ENCODE data around the gene OR2M3. TPM values are rescaled to one million over a fixed set of nuclear protein-coding genes. Genes with fewer than 3 reads are reported as not detected.

OR2M3 gene
- total and polyA plus RNA-seq, 7 donors: not detected

DNA sequence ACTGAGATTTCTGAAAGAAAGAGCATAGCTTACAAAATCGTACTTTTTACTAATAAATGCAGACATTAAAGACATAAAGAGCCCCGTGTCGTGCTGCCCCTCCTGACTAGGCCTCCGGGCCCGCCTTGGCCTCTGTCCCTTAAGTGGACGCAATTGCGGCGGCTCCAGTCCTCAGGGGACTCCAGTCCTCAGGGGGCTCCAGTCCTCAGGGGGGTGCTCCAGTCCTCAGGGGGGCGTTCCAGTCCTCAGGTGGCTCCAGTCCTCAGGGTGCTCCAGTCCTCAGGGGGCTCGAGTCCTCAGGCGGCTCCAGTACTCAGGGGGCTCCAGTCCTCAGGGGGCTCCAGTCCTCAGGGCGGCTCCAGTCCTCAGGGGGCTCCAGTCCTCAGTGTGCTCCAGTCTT is 33.0 kb upstream of the OR2M3 start:
- TF ChIP-seq, protein P1, sequence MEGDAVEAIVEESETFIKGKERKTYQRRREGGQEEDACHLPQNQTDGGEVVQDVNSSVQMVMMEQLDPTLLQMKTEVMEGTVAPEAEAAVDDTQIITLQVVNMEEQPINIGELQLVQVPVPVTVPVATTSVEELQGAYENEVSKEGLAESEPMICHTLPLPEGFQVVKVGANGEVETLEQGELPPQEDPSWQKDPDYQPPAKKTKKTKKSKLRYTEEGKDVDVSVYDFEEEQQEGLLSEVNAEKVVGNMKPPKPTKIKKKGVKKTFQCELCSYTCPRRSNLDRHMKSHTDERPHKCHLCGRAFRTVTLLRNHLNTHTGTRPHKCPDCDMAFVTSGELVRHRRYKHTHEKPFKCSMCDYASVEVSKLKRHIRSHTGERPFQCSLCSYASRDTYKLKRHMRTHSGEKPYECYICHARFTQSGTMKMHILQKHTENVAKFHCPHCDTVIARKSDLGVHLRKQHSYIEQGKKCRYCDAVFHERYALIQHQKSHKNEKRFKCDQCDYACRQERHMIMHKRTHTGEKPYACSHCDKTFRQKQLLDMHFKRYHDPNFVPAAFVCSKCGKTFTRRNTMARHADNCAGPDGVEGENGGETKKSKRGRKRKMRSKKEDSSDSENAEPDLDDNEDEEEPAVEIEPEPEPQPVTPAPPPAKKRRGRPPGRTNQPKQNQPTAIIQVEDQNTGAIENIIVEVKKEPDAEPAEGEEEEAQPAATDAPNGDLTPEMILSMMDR (IDR thresholded peaks at IDR 0.05): no peak
- no peaks in the 10 kb centered on the region for H3K27me3 ChIP-seq (ENCODE audit: insufficient read depth in 3 of 3, low read length in 2 of 3)
- H3K4me1 ChIP-seq: no peaks in the 10 kb centered on the region
- no peak for ATAC-seq
- DNase-seq: no peak
- 79 to 87% (median 83%) methylated on average over 11 to 12 of the region's 12 CpGs for WGBS, 3 donors
- no peak overlapping the region for H3K4me3 ChIP-seq
- no peak overlapping the region for H3K27ac ChIP-seq
- intact Hi-C loops (cut with DNase I): no loop called here
- no peaks in the 10 kb centered on the region for H3K9me3 ChIP-seq
- no peaks in the 10 kb centered on the region for H3K36me3 ChIP-seq (ENCODE audit: insufficient read depth in 1 of 2, low read depth in 1 of 2)

DNA sequence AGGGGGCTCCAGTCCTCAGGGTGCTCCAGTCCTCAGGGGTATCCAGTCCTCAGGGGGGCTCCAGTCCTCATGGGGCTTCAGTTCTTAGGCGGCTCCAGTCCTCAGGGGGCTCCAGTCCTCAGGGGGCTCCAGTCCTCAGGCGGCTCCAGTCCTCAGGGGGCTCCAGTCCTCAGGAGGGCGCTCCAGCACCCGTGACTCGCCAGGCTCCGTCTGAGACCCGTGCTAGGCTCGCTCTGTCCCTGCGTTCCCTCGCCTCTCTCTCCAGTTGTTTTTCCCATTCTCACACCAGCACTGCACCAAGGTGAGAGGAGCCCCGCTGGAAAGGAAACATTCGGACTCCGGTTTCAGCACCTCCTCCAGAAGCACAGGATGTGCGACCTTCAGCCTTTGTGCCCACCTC is 31.9 kb upstream of the OR2M3 start:
- TF ChIP-seq, protein P1 (IDR thresholded peaks at IDR 0.05): no peak

DNA sequence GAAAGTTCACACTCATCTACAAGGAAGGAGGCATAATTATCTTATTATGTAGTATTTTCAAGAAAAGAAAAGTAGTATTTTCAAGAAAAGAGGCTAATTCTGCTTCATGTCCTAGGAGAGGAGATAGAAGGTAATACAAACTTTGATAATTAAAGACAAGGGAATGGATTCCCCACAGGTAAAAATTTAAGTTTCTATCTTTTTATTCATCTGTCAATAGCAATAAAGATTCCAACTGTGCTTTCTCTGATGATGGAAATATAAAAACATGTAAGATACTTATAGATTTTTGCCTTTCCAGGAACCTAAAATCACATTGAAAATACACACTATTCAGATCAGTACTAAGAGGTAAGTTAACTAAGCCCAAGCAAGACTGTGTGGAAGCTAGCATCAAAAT is 22.5 kb upstream of the OR2M3 start, which contains the start of gene OR2M2:
TSS of gene OR2M2 (plus strand) at position 301 of the 400 bp plus-strand sequence. CDS start 5,165 bp downstream, outside the sequence.
- Histone ChIP-seq H3K27ac (no peak within 1 kb of the TSS), H3K9me3 (no peaks in the 10 kb centered on the region), H3K36me3 (ENCODE audit: insufficient read depth in 1 of 2, low read depth in 1 of 2) (no peaks in the 10 kb centered on the region), H3K4me1 (no peaks in the 10 kb centered on the region), H3K27me3 (ENCODE audit: insufficient read depth in 3 of 3, low read length in 2 of 3) (no peaks in the 10 kb centered on the region), H3K4me3 (no peak within 1 kb of the TSS)
- no peak for ATAC-seq
- no peak for DNase-seq
- TF ChIP-seq, protein P1 (IDR thresholded peaks at IDR 0.05): no peak
- intact Hi-C loops (cut with DNase I): no loop called here

More for the DNA sequence above, 31.9 kb upstream of the OR2M3 start:
- no peak overlapping the region for H3K27ac ChIP-seq
- H3K9me3 ChIP-seq: no peaks in the 10 kb centered on the region
- ATAC-seq: no peak
- no peak overlapping the region for H3K4me3 ChIP-seq
- no peak for DNase-seq
- 90 to 93% (median 90%) methylated on average over 14 of the region's 14 CpGs for WGBS, 3 donors
- no peaks in the 10 kb centered on the region for H3K4me1 ChIP-seq
- intact Hi-C loops (cut with DNase I): no loop called here
- H3K27me3 ChIP-seq (ENCODE audit: insufficient read depth in 3 of 3, low read length in 2 of 3): no peaks in the 10 kb centered on the region
- H3K36me3 ChIP-seq (ENCODE audit: insufficient read depth in 1 of 2, low read depth in 1 of 2): no peaks in the 10 kb centered on the region

DNA sequence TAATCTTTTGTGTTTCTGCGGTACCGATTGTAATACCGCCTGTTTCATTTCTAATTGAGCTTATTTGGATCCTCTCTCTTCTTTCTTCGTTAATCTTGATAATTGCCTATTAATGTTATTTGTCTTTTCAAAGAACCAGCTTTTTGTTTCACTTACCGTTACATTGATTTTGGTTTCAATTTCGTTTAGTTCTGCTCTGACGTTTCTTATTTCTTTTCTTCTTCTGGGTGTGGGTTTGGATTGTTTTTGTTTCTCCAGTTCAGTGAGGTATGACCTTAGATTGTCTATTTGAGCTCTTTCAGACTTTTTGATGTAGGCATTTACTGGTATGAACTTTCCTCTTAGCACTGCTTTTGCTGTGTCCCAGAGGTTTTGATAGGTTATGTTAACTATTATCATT is 13.1 kb upstream of the OR2M3 start:
- TF ChIP-seq, protein P1 (IDR thresholded peaks at IDR 0.05): no peak
- intact Hi-C loops (cut with DNase I): no loop called here
- no peaks in the 10 kb centered on the region for H3K4me1 ChIP-seq
- H3K9me3 ChIP-seq: no peaks in the 10 kb centered on the region
- ATAC-seq (no peak), DNase-seq (no peak)
- WGBS, 3 donors: 62 to 77% (median 68%) methylated on average over 7 of the region's 7 CpGs
- no peaks in the 10 kb centered on the region for H3K36me3 ChIP-seq (ENCODE audit: insufficient read depth in 1 of 2, low read depth in 1 of 2)
- no peak overlapping the region for H3K27ac ChIP-seq
- H3K4me3 ChIP-seq: no peak overlapping the region
- H3K27me3 ChIP-seq (ENCODE audit: insufficient read depth in 3 of 3, low read length in 2 of 3): no peaks in the 10 kb centered on the region

DNA sequence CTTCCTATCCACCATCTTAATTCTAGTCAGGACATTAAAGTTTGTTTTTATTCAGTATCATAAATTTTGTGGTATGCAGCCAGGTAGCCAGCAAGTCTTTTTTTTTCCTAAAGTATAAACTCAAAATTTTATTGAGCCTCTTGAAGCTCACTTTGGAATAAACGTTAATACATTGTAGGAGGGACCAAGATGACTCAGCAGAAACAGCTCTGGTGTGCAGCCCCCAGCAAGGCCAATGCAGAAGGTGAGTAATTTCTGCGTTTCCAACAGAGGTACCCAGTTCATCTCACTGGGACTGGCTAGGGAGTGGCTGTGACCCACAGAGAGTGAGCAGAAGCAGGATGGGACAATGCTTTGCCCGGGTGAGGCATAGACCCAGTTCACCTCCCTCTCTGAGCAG is 9.7 kb upstream of the OR2M3 start:
- ATAC-seq (no peak), DNase-seq (no peak)
- TF ChIP-seq, protein P1 (IDR thresholded peaks at IDR 0.05): no peak
- Histone ChIP-seq H3K9me3 (no peaks in the 10 kb centered on the region), H3K27me3 (ENCODE audit: insufficient read depth in 3 of 3, low read length in 2 of 3) (no peaks in the 10 kb centered on the region), H3K4me1 (no peaks in the 10 kb centered on the region), H3K4me3 (no peak overlapping the region), H3K36me3 (ENCODE audit: insufficient read depth in 1 of 2, low read depth in 1 of 2) (no peaks in the 10 kb centered on the region), H3K27ac (no peak overlapping the region)
- intact Hi-C loops (cut with DNase I): no loop called here
- WGBS, 3 donors: 61 to 77% (median 64%) methylated on average over 3 of the region's 3 CpGs

All from psoas muscle (tissue), 8 donors.